Activated CD4-positive, alpha-beta T cell treated with anti-CD3 and anti-CD28 coated beads for 48 hours (primary cell): ENCODE measurements around the gene TBC1D2.
"Not testable (repeated sequence)": the region's sequence is repeated elsewhere in the genome, so short reads cannot be mapped to it uniquely, and the experiment has no call there.

Experiments used
- DNase-seq: peaks from one replicate; pipeline ENCODE4 v3.0.0-alpha.2; 2020

The TBC1D2 gene

DNA sequence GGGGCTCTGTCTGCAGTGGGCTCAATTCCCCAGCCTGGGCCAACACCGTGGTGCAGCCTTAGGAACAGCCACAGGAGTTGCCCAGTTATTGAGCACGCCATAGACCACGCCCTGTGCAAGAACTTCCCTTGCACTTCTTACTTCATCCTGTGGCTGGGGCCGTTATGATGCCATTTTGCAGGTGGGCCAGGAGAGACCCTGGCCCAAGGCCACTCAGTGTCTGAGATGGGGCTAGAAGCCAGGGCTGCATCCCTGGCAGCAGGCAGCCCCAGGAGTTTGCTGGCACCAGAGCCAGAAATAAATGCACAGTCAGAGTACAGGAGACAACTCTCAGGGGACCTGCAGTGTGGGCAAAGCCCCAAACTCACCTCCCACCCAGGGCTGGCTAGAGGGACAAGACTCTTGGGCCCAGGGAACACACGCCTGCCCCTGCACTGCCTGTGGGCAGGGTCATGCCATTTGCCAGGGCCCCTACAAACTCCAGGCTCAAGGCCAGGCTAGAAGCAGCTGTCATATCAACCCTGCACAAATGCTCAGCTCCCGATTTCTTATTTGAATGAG, 69.8 kb downstream of the TBC1D2 start:
- no peak for DNase-seq

DNA sequence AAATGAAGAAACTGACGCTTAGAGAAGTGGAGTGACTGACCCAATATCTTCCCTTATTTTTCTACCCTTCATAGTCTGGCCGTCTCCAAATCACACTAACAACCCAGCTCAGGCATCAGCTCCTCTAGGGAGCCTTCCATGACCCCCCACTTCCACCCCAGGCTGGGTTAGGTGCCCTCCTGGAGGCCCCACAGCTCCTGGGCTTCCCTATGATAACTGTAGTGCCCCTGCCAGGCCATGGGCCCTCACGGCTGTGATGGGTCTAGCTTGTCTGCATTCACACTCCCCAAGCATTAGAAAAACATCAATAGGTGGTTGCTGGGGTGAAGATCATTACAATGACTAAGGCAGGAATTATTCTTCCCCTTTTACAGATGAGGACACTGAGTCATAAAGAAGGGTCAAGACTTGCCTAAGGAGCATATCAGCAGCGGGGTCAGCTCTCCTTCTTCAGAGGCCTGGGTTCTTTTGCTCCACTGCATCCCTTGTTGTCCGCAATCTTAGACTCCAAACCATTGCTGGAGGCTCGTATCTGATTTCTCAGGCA, 70.4 kb downstream of the TBC1D2 start:
- no peak for DNase-seq

DNA sequence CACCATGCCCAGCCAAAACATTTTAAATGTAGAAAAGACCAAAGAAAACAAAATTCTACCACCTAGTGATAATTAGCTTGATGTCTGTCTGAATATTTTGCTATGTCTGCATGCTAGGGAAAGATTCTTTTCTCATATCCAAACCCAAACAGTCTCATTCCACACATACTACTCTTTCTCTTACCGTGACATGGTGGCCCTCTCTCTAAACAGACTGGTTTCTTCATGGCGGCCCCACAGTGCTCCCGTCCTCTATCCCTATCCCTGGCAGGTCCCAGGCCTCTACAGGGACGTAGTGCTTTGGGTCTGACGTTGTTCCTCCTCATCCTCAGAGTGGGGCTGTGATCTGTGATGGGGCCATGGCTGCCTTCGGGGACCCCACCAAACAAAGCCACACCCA, 71.1 kb downstream of the TBC1D2 start:
- DNase-seq, result no peak

DNA sequence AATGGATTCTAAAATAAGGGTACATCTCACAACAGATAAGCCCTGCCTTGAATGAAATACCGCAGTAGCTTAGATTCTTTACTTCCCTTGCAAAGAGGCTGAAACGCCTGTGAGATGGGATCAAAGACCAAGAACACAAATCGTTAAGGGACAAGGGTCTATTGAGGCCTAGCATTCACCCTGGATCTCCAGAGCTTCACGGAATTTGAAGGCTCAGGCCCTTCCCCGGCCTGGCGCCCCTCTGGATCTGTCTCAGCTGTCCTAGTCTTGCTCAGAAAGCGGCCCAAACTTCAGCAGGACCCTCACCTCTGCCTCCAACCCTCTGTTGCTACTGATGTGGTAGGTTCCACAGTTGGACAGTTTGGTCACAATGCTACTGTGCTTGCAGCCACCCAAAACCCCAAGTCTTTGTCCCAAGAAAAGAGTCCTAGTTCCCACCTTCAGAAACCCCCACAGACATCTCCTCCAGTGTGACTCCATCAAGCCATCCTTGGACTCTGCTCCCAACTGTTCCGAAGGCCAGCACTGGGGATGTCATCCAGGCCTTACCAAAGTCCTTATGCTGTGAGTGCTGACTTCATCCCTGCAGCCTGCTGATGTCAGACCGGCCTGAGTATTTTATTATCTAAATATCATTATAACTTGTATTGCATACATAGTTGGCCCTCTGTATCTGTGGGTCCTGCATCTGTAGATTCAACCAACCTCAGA, 72.4 kb downstream of the TBC1D2 start:
- DNase-seq, result no peak

DNA sequence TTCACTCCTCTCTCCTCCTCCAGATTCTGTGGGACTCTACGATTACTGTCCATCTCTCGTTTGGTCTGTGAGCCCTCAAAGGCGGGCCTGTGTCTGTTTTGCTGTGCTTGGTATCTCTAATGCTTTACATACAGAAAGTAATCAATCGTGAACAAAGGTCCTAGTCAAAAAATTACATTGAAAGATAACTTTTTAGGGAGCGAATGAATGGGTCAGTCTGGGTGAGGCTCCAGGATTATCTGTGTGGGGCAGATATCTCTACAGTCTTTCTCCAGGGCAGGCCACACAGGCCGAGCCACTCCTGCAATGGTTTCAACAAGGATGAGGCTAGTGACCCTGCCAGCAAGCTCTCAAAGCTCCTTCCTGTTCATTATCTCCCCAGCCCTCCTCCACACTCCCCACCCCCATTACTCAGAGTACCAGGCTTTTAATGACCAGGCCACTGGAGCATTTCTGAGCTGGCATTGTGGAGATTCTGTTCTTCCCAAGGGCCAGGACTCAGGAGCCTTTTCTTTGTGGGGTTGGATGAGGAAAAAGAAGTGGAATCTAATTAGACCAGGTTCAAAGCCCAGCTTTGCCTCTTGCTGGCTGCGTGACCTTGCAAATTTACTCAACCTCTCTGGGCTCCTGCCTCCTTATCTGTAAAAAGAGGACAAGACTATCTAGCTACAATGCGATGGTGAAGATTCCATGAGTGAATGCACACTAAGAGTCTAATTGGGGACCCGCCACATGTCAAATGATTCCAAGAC, 73.2 kb downstream of the TBC1D2 start:
- no peak for DNase-seq

DNA sequence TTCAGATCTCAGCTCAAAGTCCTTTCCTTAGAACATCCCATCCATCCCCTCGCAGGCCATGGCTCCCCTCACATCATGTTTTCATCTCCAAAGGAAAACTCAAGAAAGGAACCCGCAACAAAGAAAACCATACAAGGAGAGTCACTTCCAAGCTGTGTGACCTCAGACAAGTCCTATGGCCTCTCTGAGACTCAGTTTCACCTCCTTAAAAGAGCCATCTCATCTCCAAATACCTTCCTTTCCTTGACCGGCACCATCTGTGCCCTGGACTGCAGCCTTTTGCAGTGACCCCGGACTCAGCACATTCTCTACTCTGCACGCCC, 73.7 kb downstream of the TBC1D2 start:
- DNase-seq, result no peak

DNA sequence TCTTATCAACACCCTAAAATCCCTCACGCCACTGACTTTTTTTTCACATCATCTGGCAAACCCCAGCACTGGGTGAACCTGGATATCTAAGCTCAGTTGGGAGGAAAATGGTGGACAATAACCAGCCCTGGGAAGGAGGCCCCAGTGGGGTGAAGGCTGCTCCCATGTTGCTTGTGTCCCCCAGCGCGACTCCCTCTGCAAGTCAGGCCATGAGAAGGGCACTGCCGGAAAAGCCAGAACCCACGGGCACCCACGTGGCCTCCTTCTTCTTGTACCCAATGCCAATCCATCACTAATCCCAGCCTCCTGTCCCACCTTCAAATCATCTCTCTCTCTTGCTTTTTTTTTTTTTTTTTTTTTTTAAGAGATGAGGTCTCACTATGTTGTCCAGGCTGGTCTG, 74.5 kb downstream of the TBC1D2 start:
- no peak for DNase-seq

DNA sequence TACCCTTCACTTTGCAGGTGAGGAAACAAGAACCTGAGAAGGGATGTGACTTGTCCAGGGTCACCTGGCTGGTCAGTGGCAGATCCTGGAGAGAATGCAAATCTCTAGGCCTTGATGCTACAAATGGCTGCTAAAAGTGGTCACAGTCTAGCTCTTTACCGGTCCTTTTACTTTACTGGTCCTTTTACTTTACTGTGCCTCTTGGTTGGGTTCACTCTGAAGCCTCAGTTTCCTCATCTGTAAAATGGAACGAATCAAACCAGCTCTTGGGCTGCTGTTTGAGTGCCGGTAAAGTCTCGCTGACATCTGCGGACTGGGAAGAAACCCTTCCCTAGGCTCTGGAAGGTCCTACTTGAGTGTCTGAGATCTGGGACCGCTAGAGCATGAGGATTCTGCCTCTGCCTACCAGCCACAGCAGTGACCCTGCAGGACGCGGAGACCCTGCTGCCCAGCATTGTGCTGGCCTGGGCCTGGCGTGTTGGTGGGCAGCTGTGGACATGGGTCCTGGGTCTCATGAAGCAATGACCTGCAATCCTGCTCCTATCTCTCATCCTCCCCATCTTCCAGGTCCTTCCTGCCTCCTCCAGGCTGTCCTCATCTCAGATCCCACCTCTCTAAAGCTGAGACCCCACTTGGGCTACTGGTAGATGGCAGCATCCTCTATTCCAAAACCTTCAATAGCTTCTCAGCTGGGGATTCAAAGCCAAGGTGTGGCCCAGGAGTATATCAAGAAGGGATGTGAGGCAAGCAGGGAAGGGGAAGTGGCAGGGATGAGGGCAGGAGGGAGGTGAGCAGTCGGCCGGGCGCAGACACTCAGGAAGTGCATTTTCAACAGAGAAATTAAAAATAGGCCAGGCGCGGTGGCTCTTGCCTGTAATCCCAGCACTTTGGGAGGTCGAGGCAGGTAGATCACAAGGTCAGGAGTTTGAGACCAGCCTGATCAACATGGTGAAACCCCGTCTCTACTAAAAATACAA, 76.3 kb downstream of the TBC1D2 start:
- no peak for DNase-seq

DNA sequence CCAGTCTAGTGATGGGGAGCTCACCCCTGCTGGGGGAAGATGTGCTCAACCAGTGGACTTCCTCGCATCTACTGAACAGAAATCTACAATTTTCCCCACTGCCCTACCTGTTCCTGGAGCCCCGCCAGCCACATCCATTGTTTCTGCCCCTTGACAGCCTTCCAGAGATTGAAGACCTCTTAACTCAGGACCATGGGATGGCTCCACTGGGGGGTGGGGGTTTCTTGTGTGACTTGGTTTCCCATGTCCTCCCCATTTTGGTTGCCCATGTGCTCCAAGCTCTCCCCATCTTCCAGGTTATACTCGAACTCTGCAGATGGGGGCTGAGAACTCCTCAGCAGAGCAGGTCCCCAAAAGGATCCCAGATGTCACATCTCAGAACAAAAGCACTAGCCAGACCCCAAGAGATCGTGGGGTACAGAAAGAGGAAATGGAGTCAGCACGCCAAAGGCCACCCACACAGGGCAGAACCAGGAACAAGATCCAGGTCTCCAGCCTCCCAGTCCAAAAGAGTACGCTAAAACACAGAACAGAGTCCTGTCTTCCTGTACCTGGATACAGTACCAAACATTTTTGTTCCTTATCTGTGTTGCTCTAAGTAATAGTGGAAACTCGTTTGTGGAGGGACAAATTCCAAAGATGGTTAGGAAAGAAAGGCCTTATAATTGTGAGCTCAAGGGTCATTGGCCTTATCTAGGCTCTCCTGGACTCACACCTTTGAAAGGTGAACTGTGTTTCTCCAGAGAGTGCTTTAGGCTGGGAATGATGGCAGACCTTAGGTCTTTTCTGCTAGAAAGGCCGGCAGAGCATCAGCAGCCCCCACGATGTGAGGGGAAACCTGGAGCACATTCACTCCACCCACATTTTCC, 78.8 kb downstream of the TBC1D2 start:
- no peak for DNase-seq

DNA sequence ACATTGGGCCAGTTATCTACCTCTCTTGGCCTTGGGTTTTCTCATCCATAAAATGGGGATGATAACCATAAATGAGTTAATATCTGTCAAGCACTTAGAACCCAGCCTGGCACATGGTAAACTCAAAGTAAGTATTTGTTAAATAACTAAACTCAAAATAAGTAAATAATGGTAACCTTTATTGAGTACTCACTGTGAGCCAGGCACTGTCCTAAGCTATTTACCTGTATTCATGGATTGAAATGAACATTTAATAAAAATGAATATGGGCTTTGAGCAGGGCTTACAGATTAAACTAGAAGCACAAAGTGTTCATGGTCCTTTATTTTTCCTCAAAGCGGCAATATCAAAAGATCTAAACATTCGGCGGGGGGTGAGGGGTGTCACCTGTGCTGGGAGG, 79.7 kb downstream of the TBC1D2 start:
- no peak for DNase-seq

DNA sequence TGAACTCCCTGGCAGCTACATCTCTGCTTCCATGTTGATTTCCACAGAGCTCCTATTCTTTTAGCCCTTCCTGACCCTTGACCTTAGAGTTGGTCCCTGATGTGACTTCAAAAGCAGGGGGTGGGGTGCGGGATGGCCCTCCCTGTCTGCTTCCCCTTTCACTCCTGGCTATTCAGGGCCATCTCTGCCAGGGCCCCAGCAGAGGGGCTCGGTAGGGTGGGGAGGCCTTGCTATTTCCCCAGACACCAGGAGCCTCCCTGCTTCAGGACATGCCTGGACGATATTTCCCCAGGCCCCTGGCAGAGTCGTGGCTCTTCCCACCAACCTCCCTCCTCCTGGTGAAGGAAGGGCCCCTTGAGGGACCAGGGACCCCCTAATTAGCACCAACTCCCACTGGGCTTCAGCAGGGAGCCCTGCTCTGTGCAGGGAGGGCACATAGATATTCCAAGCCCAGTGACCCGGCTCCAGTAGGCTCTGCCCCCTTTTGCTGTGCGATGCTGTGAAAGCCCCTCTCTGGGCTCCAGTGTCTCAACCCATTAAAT, 80.3 kb downstream of the TBC1D2 start:
- no peak for DNase-seq

DNA sequence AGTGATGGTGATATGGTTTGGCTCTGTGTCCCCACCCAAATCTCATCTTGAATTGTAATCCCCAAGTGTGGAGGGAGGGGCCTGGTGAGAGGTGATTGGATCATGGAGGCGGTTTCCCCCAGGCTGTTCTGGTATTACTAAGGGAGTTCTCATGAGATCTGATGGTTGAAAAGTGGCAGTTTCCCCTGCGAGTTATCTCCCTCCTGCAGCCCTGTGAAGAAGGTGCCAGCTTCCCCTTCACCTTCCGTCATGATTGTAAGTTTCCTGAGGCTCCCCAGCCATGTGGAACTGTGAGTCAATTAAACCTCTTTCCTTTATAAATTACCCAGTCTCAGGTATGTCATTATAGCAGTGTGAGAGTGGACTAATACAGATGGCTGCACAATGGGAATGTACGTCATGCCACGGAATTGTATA, 80.9 kb downstream of the TBC1D2 start:
- not testable (repeated sequence) for DNase-seq

DNA sequence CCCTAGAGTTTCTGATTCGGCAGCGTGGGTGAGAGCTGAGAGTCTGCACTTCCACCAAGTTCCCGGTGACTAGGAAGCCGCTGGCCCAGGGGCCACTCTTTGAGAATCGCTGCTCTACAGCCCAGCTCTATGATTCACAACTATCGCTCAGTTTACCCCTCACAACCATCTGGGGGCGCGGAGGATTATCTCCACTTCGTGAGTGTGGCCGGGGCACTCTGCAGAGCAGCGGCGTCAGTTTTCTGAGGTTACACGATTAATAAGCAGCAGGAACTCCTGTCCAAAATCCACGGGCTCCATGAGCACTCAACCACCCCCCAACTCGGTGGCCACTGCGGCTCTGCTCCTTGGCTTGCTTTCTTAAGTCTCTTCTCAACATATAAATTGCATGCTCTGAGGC, 82.3 kb downstream of the TBC1D2 start:
- no peak for DNase-seq

DNA sequence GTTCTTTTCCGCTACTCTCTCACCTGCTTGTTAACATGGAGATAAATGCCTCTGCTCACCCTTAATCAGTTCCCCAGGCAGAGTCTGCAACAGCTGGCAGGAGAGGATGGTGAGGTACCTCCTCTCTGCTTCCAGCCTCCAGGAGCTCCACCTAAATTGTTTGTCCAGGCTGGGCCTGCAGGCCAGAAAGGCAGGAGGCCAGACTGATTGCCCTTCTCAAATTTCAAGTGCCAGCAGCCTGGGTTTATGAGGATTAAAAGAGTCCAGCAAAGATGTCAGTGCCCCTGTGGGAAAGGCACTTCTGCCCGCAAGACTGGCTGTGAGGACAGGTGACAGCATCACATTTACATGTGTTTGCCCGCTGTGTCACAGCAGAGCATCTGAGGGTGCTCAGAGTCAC, 82.8 kb downstream of the TBC1D2 start:
- no peak for DNase-seq

DNA sequence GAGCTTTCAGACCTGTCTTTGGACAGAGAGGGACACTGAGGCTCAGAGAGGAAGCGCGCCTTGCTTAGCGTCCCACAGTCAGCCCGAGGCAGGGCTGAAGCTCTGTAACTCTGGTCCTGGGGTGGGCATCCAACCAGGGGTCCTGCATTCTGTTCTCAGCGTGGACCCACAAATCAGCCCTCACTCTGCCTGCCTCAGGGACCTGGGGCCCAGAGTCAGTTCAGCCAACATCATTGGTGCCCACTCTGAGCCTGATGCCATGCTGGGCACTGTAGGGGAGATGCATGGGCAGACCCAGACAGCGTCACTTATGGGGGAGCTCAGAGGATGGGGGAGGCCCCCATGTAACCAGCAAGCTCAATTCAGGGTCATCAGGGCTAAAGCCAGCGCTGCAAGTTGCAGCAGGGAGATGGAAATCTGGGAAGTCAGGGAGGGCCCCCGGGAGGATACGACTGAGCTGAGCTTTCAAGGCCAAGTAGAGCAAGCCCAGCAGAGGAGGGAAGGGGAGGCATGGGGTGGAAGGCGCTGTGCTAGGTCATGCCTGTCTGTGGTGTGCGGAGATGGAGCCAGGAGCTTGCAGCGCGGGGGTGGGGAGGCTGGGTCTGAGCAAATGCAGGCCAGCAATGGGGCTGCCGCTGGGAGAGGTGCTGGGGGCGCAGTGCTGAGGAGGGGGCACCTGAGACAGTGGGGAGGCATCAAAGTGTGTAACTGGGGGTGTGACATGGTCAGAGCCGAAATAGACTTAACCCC, 84.1 kb downstream of the TBC1D2 start:
- no peak for DNase-seq

DNA sequence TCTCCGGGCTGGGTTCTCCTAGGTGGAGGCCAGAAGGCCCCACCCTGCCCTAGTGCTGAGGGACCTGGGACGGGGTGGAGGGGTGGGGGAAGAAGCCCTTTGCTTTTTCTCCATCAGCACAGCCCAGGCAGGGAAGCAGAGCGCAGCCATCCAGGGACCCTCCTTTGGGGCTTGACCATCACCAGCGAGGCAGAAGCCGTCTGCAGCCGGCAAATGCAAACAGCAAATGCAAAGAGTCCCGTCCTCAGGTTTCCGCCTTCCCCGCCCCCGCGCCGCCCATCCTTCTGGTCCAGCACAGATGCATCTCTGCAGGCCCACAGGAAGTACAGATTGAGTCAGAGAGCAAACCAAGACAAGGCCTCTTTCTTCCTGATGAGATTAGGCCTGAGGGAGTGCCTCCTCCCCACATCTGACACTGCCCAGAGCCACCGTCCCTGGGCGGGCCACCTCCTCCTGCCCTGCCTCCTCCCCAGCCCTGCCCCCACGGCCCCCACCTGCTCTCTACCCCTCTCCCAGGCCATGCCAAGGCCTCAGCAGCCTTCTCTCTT, 86.4 kb downstream of the TBC1D2 start:
- peak; percentile 40 for DNase-seq

DNA sequence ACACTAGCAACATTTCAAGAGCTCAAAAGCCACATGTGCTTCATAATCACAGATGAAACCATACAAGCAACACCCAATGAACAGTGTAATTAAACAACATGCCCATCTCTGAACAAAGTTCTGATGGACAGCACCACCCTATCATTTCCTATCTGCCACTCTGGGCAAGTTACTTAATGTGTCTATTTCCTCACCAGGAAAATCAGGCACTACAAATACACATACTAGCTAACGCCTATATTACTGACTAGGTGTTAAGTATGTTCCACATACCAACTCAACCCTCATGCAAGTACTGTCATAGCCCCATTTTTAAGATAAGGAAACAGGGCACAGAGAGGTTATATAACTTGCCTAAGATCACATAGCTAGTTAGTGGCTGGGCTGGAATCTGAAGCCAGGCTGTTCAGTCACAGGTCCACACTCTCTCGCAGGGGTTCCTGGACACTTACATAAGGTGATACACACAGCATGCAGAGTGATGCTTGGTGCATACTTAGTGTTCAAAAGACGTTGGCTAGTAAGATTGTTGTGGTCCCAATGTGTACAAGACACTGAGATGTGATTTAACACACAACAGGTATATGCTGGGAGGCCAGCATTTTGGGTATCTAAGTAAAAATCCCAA, 87.2 kb downstream of the TBC1D2 start:
- DNase-seq, result no peak

DNA sequence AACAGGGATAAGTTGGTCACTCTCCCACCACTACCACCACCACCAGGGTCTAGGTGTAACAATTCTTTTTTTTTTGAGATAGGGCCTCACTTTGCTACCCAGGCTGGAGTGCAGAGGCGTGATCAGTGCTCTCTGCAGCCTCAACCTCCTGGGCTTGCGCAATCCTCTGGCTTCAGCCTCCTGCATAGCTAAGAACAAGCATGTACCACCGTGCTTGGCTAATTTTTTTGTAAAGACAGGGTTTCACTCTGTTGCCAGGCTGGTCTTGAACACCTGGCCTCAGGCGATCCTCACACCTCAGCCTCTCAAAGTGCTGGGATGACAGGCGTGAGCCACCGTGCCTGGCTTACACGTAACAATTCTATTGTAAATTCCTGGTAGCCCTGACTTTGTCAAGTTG, 90.5 kb downstream of the TBC1D2 start:
- no peak for DNase-seq

DNA sequence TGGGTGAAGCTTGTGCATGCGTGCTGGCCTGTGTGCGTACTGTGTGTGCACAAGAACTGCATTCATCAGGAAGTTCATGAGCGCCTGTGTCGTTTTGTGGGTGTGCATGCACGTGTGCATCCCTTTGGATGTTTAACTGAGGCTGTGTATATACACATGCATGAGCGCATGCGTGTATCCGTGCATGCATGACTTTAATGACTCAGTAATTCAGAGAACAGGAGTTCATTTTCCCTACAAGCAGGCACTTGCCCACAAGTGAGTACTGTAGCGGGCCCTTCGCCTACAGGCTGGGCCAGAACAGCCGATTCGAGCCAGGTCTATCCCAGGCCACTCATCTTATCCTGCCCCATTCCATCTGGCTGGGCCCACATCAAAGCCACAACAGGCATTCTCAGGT, 92.8 kb downstream of the TBC1D2 start:
- no peak for DNase-seq

DNA sequence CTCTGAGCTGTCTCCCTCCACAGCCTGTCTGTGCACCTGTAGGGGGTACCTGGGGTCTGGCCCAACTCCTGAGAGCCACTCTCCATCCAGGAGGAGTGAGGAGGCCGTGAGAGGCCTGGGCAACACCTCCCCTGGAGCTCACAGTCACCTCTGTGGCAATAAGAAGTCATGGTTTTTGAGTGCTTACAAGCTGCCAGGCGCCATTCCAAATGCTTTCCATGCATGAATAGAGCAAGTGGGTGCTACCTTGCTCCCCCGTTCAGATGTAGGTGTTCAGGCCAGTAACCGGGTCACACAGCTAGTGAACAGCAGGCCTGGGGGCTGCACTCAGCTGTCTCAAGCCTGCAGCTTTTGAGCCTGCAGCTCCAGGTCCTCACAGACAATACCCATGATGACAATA, 93.6 kb downstream of the TBC1D2 start:
- DNase-seq, result no peak
